Smooth muscle cell (in vitro differentiated cells): ENCODE data around the gene E2F4. TPM values are rescaled to one million over a fixed set of nuclear protein-coding genes. Genes with fewer than 3 reads are reported as not detected.

Experiments used
- DNase-seq: peaks from one replicate; lab custom pipeline; 2025; ENCODE audit not compliant: unreplicated experiment; lab: John Stamatoyannopoulos, UW
- H2AFZ ChIP-seq: fragments of 200-600 bp; sonication (generic); 2 replicates; pipeline ENCODE4 v1.6.0; 2016; ENCODE audit warnings: antibody characterized with exemption, low read depth, mild to moderate bottlenecking
- H3F3A ChIP-seq: fragments of 200-600 bp; sonication (generic); 2 replicates; pipeline ENCODE4 v1.6.0; 2017; ENCODE audit warnings: antibody characterized with exemption, low read depth
- H3K27ac ChIP-seq: fragments of 200-600 bp; sonication (generic); 2 replicates; pipeline ENCODE4 v1.5.1; 2016; ENCODE audit warnings: low read depth, mild to moderate bottlenecking
- H3K27me3 ChIP-seq: fragments of 200-600 bp; sonication (generic); 2 replicates; pipeline ENCODE4 v1.6.1; 2016; ENCODE audit warnings: low read depth, mild to moderate bottlenecking
- H3K36me3 ChIP-seq: fragments of 200-600 bp; sonication (generic); 2 replicates; pipeline ENCODE4 v1.5.1; 2016; ENCODE audit warnings: low read depth
- H3K4me1 ChIP-seq: fragments of 200-600 bp; sonication (generic); 2 replicates; pipeline ENCODE4 v1.5.1; 2016; ENCODE audit warnings: low read depth
- H3K4me2 ChIP-seq: fragments of 200-600 bp; sonication (generic); 2 replicates; pipeline ENCODE4 v1.6.0; 2016; ENCODE audit warnings: mild to moderate bottlenecking
- H3K4me3 ChIP-seq: fragments of 200-600 bp; sonication (generic); 2 replicates; pipeline ENCODE4 v1.5.1; 2016; ENCODE audit warnings: mild to moderate bottlenecking
- H3K79me2 ChIP-seq: fragments of 200-600 bp; sonication (generic); 2 replicates; pipeline ENCODE4 v1.6.0; 2016; ENCODE audit warnings: low read depth, mild to moderate bottlenecking
- H3K9ac ChIP-seq: fragments of 200-600 bp; sonication (generic); 2 replicates; pipeline ENCODE4 v1.6.0; 2016; ENCODE audit warnings: low read depth
- H3K9me3 ChIP-seq: fragments of 200-600 bp; sonication (generic); replicated peaks from 2 replicates; pipeline ENCODE4 v1.5.1; 2016; ENCODE audit warnings: low read depth
- H4K20me1 ChIP-seq: fragments of 200-600 bp; sonication (generic); 2 replicates; pipeline ENCODE4 v1.6.0; 2016; ENCODE audit warnings: low read depth
- WGBS: methylation state at CpG from one replicate; pipeline ENCODE4 v1.1.7; 2016; ENCODE audit warnings: low lambda C conversion rate; 5-methylcytosine and 5-hydroxymethylcytosine counted together
- polyA plus RNA-seq: library from polyadenylated mRNA; unstranded; fragments of >200 nt; fragmentation: Nextera tagmentation; extraction: Ambion mirVana; gene quantifications from 2 replicates; pipeline ENCODE4 v1.2.1, GENCODE V29; 2016
- total RNA-seq: library from RNA; depleted of rRNA; stranded (reverse); fragments of >200 nt; gene quantifications from 2 replicates; pipeline ENCODE4 v1.2.3, GENCODE V29; 2014
- TF ChIP-seq, protein P1 (sequence below): fragments of 200-600 bp; sonication (generic); IDR thresholded peaks from 2 replicates; pipeline ENCODE4 v1.5.1; 2017; ENCODE audit warnings: borderline replicate concordance, mild to moderate bottlenecking, antibody characterized with exemption; ENCODE audit not compliant: insufficient read depth, poor library complexity, severe bottlenecking

E2F4 gene
- total and polyA plus RNA-seq, 2 experiments from 2014 or later: 49.9 to 53.8 TPM

DNA sequence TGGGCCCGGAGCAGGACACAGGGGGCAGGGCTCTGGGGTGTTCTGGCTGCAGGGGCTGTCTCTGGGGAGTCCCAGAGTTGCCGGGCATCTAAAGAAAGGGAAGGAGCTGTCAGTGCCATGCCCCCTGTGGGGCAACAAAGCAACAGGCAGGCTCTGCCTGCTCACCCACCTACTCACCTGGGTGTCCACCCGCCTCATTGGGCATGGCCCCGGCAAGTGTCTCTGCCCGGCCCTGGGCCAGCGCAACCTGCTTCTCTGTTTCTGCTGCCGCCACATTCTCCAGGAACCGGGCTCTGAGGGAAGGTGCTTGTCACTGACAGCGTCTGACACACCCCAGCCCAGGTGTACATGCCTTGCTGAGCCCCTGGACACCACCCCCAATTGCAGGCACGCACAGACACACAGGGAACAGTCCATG lies 42.2 kb downstream of the E2F4 start:
- Histone ChIP-seq H3K27ac (no peak overlapping the region), H2AFZ (no peak overlapping the region), H3K9ac (no peak overlapping the region), H3F3A (no peaks in the 10 kb centered on the region), H3K36me3 (no peaks in the 10 kb centered on the region), H3K9me3 (no peaks in the 10 kb centered on the region), H3K4me1 (no peaks in the 10 kb centered on the region), H3K4me3 (no peak overlapping the region), H3K4me2 (no peak overlapping the region), H3K79me2 (no peaks in the 10 kb centered on the region), H4K20me1 (no peaks in the 10 kb centered on the region), H3K27me3 (no peaks in the 10 kb centered on the region)
- 95% methylated on average over 10 of the region's 10 CpGs for whole genome bisulfite sequencing
- TF ChIP-seq, protein P1, sequence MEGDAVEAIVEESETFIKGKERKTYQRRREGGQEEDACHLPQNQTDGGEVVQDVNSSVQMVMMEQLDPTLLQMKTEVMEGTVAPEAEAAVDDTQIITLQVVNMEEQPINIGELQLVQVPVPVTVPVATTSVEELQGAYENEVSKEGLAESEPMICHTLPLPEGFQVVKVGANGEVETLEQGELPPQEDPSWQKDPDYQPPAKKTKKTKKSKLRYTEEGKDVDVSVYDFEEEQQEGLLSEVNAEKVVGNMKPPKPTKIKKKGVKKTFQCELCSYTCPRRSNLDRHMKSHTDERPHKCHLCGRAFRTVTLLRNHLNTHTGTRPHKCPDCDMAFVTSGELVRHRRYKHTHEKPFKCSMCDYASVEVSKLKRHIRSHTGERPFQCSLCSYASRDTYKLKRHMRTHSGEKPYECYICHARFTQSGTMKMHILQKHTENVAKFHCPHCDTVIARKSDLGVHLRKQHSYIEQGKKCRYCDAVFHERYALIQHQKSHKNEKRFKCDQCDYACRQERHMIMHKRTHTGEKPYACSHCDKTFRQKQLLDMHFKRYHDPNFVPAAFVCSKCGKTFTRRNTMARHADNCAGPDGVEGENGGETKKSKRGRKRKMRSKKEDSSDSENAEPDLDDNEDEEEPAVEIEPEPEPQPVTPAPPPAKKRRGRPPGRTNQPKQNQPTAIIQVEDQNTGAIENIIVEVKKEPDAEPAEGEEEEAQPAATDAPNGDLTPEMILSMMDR: no peak
- no peak for DNase-seq

GRCh38 chr16:67235816-67236562 lies 44.0 kb downstream of the E2F4 start:
- Histone ChIP-seq H3K9me3 (no peaks in the 10 kb centered on the region), H4K20me1 (no peaks in the 10 kb centered on the region), H3F3A (peaks cover 15% of the 10 kb centered on the region), H3K4me3 (no peak overlapping the region), H3K4me1 (peaks cover 4% of the 10 kb centered on the region), H3K27ac (no peak overlapping the region), H2AFZ (no peak overlapping the region), H3K36me3 (no peaks in the 10 kb centered on the region), H3K27me3 (no peaks in the 10 kb centered on the region), H3K4me2 (no peak overlapping the region), H3K79me2 (no peaks in the 10 kb centered on the region), H3K9ac (no peak overlapping the region)
- 86% methylated on average over 16 of the region's 17 CpGs for WGBS
- TF ChIP-seq, protein P1: no peak
- DNase-seq: no peak

DNA sequence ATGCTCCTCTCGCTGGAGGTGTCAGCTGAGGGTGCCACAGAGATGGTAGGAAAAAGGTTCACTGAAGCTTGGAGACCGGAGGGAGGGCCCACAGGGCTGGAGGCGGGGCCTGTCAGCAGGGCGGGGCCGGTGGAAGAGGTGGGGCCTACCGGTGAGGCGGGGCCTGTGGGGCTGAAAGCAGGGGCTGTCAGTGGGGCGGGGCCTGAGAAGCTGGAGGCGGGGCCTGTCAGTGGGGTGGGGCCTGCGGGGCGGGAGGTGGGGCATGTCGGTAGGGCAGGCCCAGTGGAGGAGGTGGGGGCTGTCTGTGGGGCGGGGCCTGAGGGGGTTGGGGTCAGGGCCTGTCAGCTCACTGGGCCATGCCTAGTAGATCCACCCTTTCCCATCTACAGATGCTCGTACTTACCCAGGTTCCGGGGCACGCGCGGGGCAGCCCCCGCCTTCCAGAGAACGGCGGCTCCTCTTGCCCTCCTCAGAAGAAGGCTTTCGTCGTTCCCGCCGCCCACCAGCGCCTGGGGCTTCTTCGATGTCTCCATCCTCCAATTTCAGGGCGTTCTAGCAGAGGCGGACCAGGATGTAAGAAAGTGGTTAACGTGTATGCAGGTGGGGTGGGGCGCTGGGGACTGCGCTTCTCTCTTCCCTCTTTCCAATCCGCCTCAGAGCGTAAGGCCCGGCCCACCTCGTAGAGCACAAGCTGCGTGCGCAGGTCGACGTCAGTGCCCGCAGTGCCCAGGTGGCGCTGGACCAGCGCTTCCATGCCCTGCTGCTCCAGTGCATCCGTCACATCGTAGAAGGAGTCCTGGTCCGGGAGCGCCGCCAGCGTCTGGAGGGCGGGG lies 44.8 kb downstream of the E2F4 start:
- no peaks in the 10 kb centered on the region for H3K36me3 ChIP-seq
- WGBS: 87% methylated on average over 43 of the region's 50 CpGs
- H3K27ac ChIP-seq: no peak overlapping the region
- no peaks in the 10 kb centered on the region for H3K79me2 ChIP-seq
- TF ChIP-seq, protein P1: no peak
- no peak overlapping the region for H2AFZ ChIP-seq
- H3K9ac ChIP-seq: no peak overlapping the region
- H3K4me3 ChIP-seq: no peak overlapping the region
- H4K20me1 ChIP-seq: no peaks in the 10 kb centered on the region
- H3K27me3 ChIP-seq: no peaks in the 10 kb centered on the region
- peaks cover 9% of the 10 kb centered on the region for H3K4me1 ChIP-seq
- no peak for DNase-seq
- no peaks in the 10 kb centered on the region for H3K9me3 ChIP-seq
- H3F3A ChIP-seq: peaks cover 21% of the 10 kb centered on the region
- H3K4me2 ChIP-seq: no peak overlapping the region
